Renal pelvis (tissue), 4 donors: ENCODE results near the gene TMEM245. TPM values are rescaled to one million over a fixed set of nuclear protein-coding genes. Genes with fewer than 3 reads are reported as not detected.
A peak's percentile ranks its signal among the peaks of the same experiment; 100 is the strongest.

Experiments
- DNase-seq: peaks from one replicate; pipeline ENCODE4 v3.0.0-alpha.2; 2013
- polyA plus RNA-seq, 3 donors: library from polyadenylated mRNA; unstranded; fragments of 120-200 nt; gene quantifications; one replicate each; pipeline ENCODE4 v1.2.1, GENCODE V29; 2013; ENCODE audit not compliant: insufficient read length in 3 of 3

TMEM245 gene
- polyA plus RNA-seq, 3 donors = 52.3 to 80.3 (median 71.8) TPM

DNA sequence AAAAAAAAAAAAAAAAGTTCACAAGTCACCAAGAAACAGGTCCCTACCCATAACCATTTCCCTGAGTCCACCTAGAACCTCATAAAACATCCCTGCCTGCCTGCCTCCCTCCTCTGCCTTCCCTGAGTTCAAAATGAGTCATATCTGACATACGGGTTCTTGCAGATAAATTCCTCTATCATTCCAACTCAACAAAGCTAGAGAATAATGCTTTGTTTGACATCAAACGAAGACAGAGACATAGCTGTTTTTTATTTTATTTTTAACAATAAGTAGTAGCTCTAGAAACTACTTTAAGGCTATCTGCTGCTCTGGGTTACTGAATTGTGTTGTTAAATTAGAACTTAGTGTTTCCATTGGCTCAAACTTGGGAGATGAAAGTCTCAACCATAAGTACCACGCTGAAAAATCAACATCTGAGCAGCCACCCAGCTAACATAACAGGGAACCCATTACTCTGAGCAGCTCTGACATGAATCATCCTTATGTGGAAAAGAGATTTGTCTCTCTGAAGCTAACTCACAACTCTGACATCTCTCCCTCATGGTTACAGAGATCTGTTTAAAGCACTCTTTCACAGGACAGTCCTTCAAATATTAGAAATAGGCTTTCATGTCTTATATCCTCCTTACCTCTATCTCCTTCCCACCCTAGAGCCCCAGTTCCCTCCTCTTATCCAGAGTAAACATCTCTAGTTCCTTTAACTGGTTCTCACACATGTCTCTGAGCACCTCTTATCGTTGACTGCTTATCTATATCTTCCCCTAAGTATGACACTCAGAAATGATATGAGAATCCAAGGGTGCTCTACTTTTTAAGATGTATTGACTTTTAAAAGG, 12.1 kb downstream of the TMEM245 start:
- DNase-seq = no peak

- DNase-seq = no peak
Observed at GRCh38 chr9:109101810-109102209, 17.9 kb downstream of the TMEM245 start.

GRCh38 chr9:109101202-109101595, 18.5 kb downstream of the TMEM245 start:
- DNase-seq = no peak

DNA sequence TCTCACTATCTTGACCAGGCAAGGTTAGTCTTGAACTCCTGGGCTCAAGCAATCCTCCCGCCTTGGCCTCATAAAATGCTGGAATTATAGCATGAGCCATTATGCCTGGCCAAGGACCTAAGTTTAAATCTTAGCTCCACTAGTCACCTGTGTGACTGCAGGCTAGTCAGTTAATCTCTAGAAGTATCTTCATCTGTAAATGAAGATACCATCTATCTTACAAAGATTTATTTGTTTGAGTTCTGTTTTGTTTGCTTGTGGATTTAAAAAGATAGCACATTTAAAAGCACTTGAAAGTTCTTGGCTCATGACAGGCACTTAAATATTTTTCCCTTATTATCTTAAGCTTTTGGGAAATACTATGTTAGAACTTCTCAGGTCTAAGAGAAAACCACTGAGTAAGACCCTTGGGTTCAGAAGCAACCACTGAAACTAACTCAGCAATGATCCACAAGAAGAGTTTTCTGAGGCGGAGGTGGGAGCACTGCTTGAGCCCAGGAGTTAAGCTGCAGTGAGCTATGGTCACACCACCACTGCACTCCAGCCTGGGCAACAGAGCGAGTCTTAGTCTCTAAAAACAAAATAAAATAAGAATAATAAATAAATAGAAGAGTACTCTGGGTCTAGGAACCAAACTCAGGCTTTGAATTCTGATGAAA, 19.1 kb downstream of the TMEM245 start:
- DNase-seq = no peak

DNA sequence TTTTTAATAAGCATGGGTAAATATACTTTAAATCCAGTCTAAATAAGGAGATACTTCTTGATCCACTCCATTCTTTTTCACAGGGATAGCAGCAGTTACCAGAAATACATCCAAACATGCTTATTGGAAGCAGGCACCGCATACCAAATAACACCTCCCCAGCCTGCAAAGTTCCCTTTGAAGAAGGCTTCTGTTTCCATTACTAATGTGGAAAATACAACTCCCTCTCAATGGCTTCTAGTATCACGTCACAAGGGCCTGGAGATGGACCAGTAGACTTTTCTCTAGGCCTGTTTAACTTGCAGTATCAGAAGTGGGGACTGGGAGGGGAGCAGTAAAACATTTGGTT, 20.8 kb downstream of the TMEM245 start:
- peak; percentile 19 for DNase-seq

- DNase-seq = peak; percentile 37
Observed at GRCh38 chr9:109098171-109098959, 21.4 kb downstream of the TMEM245 start.

- DNase-seq = no peak
Observed at GRCh38 chr9:109097146-109097545, 22.6 kb downstream of the TMEM245 start.

DNA sequence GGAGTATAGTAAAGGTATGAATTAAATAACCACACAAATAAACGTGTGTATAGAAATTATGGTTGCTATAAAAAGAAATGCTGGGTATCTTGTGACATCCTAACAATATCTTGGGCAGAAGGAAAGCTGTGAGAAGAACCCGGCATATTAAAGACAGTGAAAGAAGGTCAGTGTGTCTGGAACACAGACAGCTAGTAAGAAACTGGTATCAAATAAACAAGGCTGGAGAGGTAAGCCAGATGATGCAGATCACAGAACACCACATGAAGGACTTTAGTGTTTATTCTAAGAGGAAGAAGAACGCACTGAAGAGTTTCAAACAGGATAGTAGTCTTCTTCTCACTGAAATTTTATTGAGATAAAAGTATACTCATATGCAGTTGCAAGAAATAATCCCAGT, 24.4 kb downstream of the TMEM245 start:
- no peak for DNase-seq

DNA sequence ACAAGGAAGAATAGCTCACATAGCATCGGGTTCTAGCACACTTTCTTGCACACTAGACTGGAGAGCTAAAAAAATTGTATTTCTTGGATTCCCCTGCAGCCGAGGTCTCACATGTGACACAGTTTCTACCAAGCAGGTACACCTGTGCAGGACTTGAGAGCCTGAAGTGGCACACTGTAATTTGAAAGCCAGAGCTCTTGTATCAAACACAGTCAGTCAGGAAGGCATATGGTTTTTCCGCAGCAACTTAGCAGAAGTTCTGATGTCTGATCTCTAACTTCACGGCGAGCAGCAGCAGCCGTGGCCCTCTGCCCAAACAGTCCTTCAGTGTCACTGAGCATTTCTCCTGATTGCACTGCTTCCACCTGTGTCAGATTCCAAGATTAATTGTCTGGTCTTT, 25.5 kb downstream of the TMEM245 start:
- no peak for DNase-seq

DNA sequence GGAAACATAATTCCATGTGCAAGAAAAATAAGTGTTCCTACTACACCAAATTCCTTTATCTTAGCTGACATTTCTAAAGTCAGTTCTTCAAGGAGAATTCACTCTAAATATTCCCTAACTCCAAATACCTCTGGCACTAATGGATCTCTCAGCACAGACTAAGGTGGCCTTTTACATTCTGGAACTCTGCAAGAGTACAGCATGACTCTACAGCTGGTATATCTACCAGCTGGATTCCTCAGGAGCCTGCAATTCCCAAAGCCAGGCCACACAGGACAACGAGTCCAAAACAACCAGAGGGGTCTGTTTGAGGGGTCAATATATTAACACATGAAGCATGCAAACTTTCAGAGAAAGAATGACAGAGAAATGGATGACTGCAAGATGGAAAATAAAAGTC, 27.2 kb downstream of the TMEM245 start:
- no peak for DNase-seq

- DNase-seq = no peak
Observed at GRCh38 chr9:109092051-109092580, 27.6 kb downstream of the TMEM245 start.

- no peak for DNase-seq
Observed at GRCh38 chr9:109088221-109088620, 31.5 kb downstream of the TMEM245 start.

DNA sequence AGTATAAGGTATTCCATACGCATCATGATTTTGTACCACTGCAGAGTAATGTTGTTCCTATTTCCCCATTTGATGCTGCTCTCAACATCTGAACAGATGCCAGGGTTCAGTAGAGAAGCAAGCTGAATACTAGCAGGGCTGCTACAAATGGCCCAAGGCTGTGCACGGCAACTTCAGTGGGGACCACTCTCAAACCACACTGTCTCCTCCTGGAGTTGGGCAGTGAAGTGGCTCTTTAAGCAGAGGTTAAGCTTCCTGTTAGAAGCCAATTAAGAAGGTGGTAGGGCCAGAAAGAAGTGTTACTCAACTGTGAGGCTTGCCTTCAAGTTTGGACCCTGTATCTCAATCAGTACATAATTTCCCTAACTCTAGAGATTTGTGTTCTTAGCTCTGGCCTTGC, 32.0 kb downstream of the TMEM245 start:
- DNase-seq = no peak

- DNase-seq = no peak
Observed at GRCh38 chr9:109086221-109086620, 33.5 kb downstream of the TMEM245 start.

DNA sequence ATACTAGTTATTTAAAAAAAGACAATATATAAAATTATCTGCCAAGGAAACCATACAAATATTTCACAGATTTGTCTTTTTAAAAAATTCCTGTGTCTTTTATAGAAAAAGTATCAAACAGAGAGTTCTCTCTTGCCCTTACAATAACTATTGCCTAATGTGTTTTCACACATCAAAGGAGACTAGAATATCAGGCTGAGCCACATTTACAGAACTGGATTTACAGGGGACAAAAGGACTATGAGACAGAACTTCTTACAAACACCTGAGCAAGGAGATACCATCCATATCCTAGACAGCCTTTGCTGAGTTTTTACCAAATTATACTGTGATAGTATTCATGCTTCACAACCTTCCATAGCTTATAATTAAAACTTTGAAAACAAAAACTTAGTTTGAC, 34.2 kb downstream of the TMEM245 start:
- DNase-seq = no peak

DNA sequence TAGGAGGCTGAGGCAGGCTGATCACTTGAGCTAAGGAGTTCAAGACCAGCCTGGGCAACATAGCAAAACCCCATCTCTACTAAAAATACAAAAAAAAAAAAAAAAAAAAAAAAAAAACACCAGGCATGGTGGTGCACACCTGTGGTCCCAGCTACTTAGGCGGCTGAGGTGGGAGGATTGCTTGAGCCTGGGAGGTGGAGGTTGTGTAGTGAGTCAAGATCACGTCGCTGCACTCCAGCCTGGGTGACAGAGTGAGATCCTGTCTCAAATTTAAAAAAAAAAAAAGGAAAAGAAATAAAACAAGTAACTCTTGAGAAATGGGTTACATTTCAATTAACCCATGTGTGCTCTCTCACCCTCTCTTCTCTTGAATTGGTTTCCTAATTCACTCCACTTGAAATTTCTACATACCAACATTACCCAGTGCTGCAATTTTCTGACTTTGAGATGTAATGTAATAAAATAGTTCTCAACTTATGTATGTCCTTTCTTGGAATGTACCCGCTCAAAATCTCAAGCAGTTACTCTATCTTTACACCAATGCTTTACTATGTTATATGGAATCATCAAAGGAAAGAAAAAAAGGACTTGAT, 35.8 kb downstream of the TMEM245 start:
- DNase-seq = no peak

- no peak for DNase-seq
Observed at GRCh38 chr9:109083141-109083540, 36.6 kb downstream of the TMEM245 start.

DNA sequence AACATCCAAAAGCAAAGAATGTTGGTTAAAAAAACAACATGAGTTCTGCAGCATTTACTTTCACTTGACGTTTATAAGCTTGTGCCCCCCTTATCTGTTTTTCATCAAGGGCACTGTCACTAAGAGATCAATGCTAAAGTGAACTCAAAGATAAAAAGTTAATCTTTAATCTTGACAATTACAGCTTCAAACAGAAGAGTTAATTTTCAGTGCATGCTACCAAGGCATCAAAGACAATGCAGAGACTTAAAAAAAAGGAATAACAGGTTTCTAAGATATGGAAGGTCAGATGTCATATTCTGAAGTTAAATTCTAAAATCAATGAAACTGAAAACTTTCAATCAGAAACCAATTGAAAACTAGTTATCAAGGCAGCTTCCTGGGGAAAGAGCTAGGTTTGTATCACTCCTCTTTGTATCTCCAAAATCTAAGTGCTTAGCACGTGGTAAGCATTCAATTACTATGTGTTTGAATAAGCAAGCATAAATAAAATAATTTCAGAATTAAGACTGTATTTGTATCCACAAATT, 37.6 kb downstream of the TMEM245 start:
- DNase-seq = no peak

- DNase-seq = no peak
Observed at GRCh38 chr9:109074236-109074889, 45.4 kb downstream of the TMEM245 start.

DNA sequence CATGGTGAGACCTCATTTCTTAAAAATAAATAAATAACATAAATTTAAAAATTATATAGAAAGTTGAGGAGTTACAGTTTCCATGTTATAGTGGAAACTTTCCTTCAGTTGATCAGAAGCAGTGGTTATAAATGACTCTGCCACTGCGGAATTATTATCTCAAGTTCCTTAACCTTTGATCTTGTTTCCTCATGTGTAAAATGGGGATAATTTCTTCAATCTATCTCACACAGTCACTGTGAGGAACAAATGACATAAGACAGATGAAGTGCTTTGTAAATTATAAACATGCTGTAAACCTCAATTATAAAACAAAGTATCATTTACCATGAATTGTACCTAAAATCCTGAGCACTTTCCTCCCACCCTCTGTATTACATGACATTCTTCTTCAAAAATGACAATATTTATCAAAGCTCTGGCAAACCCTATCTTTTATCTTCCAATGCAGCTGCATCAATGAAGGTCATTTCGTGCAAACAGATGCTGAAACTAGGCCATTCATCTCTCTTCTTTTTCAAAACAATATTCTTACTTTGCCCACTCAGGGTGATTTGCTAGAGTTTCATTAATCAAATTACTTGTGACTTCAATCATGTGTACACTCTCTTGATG, 46.8 kb downstream of the TMEM245 start:
- DNase-seq = no peak
